NCI-H460 (cell line): Measurements from ENCODE around the gene SLC25A1. TPM values are rescaled to one million over a fixed set of nuclear protein-coding genes. Genes with fewer than 3 reads are reported as not detected.
"Not testable (repeated sequence)": the region's sequence is repeated elsewhere in the genome, so short reads cannot be mapped to it uniquely, and the experiment has no call there.

Experiments
- DNase-seq: peaks from one replicate; pipeline ENCODE4 v3.0.0-alpha.2; 2016; ENCODE audit warnings: low read depth; ENCODE audit errors: extremely low read depth
- total RNA-seq: library from RNA; depleted of rRNA; stranded (reverse); fragments of >200 nt; shearing (Covaris generic); gene quantifications from 2 replicates; pipeline ENCODE4 v1.2.3, GENCODE V29; 2014

The SLC25A1 gene
- total RNA-seq, 1 experiment from 2014 or later = 34.6 TPM

DNA sequence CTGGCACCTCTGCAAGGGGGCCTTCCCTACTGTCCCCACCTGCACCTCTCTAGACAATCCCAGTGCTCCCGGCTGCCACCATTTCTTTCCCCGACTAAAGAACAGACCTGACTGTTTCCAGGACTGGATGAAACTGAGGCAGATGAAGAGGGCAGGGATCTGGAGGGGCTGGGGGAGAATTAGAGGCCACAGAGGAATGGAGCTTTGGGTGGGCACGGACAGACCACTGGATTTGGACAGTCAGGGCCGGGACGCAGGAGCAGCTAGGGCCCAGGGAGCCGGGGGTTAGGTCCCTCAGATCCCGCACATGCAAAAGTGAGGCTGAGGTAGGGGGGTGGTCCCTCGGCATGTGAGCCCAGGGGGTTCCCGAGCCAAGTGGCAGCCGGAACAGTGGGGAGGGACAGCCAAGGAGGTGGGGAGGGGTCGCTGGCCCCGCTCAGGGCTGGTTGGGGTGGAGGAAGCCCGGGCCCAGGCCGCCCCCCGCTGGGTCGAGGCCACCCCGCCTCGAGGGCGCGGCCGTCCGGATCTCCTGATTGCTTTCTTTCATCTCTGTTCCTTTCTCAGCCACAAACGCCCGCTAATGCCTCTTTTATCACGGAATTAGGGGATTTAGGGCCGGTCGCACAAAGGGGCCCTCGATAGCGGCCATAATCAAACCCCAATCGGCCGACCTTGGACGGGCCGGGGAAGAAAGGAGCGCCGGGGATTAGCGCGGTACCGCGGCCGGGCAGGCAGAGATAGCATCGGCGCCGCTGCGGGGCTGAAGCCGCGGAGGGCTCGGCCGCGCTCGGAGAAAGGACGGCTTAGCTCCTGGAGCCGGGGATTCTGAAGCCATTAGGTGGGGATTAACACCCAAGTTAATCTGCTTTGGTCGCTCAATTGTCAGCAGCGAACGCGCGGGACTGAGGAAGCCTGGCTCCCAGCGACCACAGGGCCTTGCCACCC is 9.3 kb downstream of the SLC25A1 start:
- no peak for DNase-seq

DNA sequence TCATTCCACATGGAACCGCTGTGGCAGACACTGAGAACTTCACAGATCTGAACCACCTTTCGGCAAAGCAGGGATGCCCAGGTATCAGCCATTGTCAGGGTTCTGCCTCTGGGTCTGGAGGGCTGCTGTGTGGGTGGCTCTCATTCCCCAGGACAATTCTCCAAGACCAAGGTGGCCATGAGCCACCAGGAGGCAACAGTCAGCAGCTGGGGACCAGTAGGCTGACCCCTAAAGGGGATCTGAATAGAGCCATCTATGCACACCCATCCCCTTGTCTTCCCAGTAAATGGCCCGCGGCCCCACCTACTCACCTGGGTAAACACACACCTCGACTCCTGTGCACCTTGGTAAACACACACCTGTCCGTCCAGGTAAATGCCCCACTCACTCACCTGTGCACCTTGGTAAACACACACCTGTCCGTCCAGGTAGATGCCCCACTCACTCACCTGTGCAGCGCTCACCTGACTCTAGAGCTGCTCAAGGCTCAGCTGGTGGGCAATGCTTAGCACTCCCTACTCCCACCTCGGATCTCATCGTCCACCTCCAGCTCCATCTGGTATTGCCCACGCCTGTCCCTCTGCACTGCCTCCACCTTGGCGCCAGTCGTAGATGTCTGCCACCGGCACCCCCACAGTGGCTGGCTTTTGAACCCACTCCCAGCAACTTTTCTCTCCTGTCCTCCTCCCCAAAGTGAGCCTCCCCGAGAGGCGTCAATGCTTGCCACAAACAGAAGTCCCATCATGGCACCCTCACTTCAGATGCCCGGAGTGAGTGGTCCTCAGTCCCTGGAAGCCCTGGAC is 10.2 kb downstream of the SLC25A1 start:
- DNase-seq = no peak

GRCh38 chr22:19167106-19167869 is 11.2 kb downstream of the SLC25A1 start:
- DNase-seq = no peak

GRCh38 chr22:19166421-19166820 is 12.1 kb downstream of the SLC25A1 start:
- DNase-seq = no peak

DNA sequence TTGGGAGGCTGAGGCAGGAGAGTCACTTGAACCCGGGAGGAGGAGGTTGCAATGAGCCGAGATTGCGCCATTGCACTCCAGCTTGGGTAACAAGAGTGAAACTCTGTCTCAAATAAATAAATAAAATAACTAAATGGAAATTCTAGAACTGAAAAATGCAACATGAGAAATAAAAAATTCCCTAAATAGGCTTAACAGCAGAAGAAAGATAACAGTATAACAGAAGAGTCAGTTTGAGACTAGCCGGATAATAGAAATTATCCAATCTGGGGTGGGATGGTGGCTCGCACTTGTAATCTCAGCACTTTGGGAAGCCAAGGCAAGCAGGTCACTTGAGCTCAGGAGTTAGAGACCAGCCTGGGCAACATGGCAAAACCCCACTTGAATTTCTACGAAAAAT is 14.1 kb downstream of the SLC25A1 start:
- DNase-seq = no peak

GRCh38 chr22:19158649-19159048 is 19.9 kb downstream of the SLC25A1 start:
- DNase-seq = not testable (repeated sequence)

DNA sequence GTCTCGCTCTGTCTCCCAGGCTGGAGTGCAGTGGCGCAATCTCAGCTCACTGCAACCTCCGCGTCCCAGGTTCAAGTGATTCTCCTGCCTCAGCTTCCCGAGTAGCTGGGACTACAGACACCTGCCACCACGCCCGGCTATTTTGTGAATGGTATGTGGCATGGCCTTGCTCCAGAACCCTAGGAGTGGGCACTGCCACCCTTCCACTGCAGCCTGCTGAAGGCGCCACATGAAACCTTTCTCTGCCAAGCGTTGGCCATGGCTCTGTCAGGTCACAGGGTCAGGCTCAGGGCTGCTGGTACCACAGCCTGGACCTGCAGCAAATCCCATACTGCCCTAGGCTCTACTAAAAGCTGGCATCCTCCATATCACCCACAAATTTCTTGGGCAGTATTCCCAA is 22.4 kb downstream of the SLC25A1 start:
- not testable (repeated sequence) for DNase-seq

DNA sequence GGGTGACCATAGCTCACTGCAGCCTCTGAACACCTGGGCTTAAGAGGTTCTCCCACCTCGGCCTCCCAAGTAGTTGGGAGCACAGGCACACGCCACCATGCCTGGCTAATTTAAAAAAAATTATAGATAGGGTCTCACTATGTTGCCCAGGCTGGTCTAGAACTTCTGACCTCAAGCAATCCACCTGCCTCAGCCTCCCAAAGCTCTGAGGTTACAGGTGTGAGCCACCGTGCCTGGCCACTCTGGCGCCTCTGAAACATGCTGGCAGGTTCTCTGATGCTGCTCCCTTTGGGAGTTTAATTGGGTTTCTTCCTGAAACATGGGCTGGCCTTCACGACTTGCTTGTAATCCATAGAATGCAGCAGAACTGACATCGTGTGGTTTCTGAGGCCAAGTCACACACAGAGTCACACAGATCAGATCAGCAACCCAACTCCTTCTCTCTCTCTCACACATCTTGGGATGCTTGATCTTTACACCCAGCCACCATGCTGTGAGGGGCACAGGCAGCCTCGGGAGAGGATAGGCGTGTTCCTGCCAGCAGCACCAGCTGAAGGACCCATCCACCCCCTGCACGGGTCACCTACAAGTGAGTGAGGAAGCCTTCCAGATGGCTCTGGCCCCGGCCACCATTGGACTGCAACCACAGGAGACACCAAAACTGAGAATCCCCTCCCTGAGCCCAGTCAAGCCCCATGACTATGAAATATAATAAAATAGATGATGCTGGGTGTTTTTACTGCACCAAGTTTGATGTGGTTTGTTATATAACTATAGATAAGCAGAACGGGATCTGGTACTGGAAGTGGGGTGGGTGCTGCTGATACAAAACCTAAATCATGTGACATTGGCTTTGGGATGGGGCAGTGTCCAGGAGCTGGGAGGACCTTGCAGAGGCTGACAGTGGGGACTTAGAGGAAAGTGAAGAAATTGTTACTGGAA is 25.3 kb downstream of the SLC25A1 start:
- DNase-seq = no peak

DNA sequence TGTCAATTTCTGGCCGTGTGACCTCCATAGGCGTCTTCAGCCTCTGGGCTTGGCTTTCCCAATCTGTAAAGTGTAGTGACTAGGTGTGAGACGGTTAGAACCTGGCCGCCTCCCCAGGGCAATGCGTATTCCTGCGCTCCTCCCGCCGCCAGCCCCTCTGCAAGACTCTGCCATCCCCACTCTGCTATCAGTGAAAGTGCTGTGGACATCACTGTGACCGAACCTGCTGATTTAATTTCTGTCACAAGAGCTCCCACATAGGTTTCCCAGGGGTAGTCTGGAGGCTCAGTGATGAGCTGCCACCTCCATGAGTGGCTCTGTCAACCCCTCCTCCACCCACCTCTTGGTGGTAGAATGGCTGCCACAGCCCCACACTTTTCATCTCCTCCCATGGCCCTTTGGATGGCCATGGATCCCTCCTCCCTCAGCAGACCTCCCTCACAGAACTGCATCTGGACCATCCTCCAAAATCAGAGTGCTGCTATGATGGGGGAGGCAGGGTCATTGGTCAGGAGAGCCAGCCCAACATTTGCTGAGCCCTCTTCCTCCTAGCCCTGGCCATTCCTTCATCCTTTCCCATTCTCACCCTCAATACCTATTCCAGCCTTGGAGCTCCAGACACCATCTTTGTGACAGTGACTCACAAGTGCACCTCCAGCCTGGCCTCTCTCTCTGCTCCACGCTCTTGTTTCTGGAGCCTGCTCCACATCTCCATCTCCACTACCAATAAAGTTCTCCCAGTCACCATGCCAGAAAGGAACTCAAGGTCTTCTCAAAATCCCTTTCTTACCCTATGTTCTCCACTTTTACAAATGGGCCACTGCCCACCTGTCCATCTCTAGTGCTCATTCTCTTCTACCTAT is 27.0 kb downstream of the SLC25A1 start:
- no peak for DNase-seq

DNA sequence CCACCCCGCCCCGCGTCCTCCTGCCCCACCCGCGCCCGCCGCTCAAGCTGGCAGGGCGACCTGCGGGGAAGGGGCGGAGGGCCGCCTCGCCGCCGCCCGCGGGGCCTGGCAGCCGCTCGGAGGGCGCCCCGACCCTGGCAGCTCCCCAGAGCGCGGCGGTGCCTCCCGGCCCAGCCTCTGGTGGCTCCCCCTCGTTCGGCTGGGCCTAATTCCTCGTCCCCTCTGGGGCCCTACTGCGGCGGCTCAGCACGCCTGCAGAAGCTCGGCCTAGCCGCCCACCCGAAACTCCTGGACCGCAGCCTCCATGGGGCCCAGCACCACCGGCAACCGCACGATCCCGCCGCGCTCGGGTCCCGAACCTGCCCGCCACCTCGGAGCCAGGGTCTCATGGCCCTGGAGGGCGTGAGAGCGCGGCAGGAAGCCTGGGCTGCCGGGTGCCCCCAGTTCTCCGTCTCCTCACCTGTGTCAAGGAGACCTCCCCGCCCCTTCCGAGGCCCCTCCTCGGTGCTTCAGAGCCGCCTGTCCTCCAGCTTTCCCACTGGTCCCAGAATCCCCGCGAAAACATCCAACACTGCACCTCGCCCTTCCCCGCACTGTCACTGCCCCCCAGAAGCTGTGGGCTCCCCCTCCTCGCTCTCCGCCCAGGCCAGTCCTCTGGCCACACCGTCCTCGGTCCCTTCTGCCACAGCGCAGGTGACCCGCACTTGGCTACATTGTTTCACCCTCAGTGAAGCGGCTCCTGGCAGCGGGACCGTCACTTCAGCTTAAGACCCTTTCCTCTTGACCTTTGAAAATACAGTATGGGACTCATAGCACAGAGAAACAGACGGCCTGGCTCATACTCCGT is 27.8 kb downstream of the SLC25A1 start:
- DNase-seq = no peak

DNA sequence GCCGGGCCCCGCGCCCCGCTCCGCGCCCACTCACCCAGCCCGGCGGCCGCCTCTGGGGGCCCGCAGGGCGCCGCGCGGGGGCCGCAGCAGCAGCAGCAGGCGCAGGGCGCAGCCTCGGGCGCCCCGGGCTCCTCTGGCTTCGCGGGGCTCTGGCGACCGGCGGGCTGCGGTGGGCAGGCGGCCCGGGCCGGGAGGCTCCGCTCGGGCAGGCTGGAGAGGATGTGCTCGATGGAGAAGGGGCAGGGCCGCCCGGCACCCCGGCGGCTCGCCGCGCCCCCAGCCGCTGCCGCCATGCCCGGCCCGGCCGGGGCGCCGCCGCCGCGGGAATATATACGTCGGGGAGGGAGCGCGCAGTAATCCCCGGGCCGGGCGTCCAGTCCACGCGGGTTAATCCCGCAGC is 28.5 kb downstream of the SLC25A1 start, which contains the start of gene GSC2:
Gene GSC2 (minus strand): TSS at position 302 of the 400 bp plus-strand sequence. CDS start 9 bp downstream, at position 293.
- DNase-seq = no peak

DNA sequence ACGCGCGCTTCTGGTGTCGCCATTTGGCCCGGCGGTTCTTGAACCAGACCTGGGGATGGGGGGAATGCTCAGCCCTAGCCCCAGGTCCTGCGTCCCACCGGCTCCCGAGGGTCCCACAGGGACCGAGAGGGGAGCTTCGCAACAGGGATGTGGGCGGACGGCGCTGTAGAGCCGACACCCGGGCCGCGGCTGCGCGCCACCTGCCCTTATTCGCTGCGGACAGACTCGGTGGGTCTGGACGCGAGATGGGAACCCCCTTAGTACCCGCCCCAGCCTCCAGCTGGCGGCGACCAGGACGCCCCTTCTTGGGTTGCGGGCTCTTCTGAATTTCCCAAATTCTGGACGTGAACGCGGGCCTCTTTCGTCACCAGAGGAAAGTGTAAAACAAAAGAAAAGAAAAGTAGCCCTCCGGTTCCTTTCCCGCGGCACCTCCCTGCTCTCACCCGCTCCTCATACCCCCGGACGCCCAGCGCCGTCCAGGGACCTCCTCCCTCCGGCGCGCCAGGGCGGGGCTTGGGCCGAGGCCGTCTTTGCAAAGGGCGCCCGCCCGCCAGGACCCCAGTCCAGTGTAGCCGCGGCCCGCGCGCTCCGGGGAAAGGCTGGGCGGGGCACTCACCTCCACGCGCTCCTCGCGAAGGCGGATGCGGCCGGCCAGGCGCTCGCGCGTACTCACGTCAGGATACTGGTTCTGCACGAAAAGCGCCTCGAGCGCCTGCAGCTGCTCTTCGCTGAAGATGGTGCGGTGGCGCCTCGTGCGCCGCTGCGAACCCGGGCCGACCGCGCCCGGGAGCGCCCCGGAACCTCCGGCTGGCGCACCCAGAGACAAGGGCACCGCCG is 29.3 kb downstream of the SLC25A1 start:
- no peak for DNase-seq

GRCh38 chr22:19148417-19149046 is 30.0 kb downstream of the SLC25A1 start:
- DNase-seq = no peak

- DNase-seq = no peak
Measured at GRCh38 chr22:19147195-19147780, 31.2 kb downstream of the SLC25A1 start.

DNA sequence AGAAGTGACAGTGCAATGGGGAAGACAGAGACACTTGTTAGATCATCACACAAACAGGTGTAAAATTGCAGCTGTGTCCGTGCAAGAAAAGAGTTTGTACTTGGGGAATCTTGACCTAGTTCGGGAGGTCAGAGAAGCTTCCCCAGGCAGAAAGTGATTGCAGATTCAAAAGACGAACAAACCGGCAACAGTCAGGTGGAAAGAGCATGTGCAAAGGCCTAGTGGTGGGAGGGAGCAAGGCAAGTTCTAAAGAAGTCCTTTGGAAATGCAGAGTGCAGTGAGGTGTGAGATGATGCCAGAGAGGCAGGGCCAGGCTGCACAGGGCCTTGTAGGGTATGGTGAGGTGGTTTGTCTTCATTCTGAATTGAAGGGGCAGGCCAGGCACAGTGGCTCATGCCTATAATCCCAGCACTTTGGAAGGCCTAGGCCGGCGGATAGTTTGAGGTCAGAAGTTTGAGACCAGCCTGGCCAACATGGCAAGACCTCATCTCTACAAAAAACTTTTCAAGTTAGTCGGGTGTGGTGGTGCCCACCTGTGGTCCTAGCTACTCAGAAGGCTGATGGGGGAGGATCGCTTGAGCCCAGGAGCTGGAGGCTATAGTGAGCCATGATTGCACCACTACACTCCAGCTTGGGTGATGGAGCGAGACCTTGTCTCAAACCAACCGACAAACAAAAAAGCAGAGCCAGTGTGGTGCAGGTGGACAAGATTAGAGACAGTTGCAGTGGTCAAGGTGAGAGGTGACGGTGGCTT is 32.1 kb downstream of the SLC25A1 start:
- DNase-seq = no peak
